ENCODE measurements around the gene IL4I1.

DNA sequence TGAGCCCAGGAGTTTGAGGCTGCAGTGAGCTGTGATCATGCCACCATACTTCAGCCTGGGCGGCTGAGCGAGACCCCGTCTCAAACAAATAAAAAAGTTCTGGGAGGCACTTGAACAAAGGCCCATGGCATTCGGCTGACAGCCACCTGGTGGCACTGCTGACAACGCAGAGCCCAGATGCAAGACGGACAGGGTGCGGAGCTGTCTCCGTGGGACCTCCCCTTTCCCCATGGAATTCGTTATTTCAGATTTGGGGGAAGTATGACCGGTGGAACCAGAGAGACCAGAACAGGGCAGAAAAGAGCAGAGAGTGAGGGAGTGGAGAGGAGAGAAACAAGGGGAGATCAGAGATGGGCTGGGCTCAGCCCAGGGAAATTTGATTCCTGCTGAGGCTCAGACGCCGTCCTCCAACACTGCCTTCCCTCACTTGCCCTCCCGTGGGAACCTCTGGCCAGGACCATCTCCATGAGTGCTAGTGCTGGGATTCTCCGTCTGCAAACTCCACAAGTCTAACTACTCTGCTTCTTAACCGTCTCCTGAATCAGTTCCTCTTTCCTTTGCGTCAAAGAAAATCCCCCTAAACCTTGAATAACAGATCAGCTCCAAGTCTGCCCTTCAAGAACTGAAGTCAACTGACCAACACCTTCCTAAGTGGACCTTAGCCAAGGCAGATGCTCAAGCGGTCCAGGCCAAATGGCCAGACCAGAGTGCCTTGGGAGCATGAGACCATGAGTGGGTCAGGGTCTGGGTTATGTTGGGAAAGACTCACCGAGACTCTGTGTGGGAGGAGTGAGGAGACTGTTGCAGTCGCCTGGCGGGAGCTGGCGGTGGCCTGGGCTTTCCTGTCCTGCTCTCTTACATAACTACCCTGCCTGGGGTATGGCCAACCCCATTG, 20.4 kb upstream of the IL4I1 start:
- TF ChIP-seq CTCF (IDR thresholded peaks at IDR 0.05) (no peak), POLR2A (IDR thresholded peaks at IDR 0.05; ENCODE audit: low read depth) (no peak), EP300 (IDR thresholded peaks at IDR 0.05) (no peak)

Data from esophagus muscularis mucosa (tissue), 4 donors.